ENCODE data around the gene RAB40A. TPM values are rescaled to one million over a fixed set of nuclear protein-coding genes. Genes with fewer than 3 reads are reported as not detected.

The RAB40A gene
- total and polyA plus RNA-seq, 10 donors: 0.12 to 1.6 (median 0.68) TPM; not detected in 1

DNA sequence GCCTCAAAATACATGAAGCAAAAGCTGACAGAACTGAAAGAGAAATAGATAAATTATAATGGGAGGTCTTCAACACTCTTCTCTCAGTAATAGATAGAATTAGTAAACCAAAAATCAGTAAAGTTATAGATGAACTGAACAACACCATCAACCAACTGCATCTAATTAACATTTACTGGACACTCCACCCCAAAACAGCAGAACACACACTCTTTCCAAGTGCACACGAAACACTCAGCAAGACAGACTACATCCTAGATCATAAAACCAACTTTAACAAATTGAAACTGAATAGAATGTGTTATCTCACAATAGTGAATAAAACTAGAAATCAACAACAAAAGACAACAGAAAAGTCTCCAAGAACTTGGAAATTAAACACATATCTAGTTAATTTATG, 41.0 kb upstream of the RAB40A start:
- DNase-seq: no peak
- 56 to 85% (median 69%) methylated on average over 1 of the region's 1 CpG for WGBS, 5 donors

DNA sequence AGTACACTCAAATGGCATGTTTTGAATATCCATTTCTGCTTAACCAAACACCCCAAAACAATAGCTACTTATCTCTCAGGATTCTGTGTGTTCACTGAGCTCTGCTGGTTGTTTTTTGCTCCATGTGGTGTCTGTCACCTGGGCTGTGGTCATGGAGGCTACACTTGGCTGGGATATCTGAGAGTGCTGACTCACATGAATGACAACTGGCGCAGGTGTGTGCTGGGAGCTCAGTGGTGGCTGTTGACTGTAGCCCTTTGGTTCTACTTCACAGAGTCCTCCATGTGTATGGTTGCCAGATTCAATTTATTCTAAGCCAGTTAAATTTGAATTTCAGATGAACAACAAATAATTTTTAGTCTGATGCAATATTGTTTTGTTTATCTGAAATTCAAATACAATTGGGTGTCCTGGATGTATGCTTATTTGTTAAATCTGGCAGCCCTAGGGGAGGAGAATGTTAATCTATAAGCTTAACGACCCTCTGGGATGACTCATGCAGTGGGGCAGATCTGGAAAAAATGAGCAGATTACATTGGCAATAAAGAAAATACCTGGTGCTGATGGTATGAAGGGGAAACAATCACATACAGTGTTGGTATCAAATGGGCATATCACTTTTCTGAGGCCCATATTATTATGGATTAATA, 37.8 kb upstream of the RAB40A start:
- DNase-seq: no peak
- H3K4me3 ChIP-seq: no peak overlapping the region
- no peak overlapping the region for H3K27ac ChIP-seq
- peaks cover 0 to 7% (median 0%) of the 10 kb centered on the region in 6 donors for H3K4me1 ChIP-seq
- WGBS, 5 donors: 46 to 77% (median 62%) methylated on average over 2 of the region's 2 CpGs
- no peaks in the 10 kb centered on the region for H3K36me3 ChIP-seq
- H3K9me3 ChIP-seq: no peaks in the 10 kb centered on the region
- H3K27me3 ChIP-seq (replicated peaks in 1 of 7): peaks cover 0 to 5% (median 0%) of the 10 kb centered on the region in 7 donors
- TF ChIP-seq POLR2A (IDR thresholded peaks at IDR 0.05) (no peak), POLR2AphosphoS5 (IDR thresholded peaks at IDR 0.05) (no peak)
- TF ChIP-seq, protein P1, sequence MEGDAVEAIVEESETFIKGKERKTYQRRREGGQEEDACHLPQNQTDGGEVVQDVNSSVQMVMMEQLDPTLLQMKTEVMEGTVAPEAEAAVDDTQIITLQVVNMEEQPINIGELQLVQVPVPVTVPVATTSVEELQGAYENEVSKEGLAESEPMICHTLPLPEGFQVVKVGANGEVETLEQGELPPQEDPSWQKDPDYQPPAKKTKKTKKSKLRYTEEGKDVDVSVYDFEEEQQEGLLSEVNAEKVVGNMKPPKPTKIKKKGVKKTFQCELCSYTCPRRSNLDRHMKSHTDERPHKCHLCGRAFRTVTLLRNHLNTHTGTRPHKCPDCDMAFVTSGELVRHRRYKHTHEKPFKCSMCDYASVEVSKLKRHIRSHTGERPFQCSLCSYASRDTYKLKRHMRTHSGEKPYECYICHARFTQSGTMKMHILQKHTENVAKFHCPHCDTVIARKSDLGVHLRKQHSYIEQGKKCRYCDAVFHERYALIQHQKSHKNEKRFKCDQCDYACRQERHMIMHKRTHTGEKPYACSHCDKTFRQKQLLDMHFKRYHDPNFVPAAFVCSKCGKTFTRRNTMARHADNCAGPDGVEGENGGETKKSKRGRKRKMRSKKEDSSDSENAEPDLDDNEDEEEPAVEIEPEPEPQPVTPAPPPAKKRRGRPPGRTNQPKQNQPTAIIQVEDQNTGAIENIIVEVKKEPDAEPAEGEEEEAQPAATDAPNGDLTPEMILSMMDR (IDR thresholded peaks at IDR 0.05 in 8 of 11, conservative IDR thresholded peaks at IDR 0.05 in 3 of 11): no peak
- intact Hi-C loops (cut with DNase I; ENCODE audit: low total_unique reads): no loop called here

More for the DNA sequence above, 41.0 kb upstream of the RAB40A start:
- no peak overlapping the region for H3K27ac ChIP-seq
- intact Hi-C loops (cut with DNase I; ENCODE audit: low total_unique reads): no loop called here
- no peaks in the 10 kb centered on the region for H3K27me3 ChIP-seq (replicated peaks in 1 of 7)
- TF ChIP-seq POLR2A (IDR thresholded peaks at IDR 0.05) (no peak), POLR2AphosphoS5 (IDR thresholded peaks at IDR 0.05) (no peak)
- TF ChIP-seq, protein P1 (IDR thresholded peaks at IDR 0.05 in 8 of 11, conservative IDR thresholded peaks at IDR 0.05 in 3 of 11): no peak
- no peaks in the 10 kb centered on the region for H3K9me3 ChIP-seq
- H3K4me3 ChIP-seq: no peak overlapping the region
- no peaks in the 10 kb centered on the region for H3K36me3 ChIP-seq
- H3K4me1 ChIP-seq: no peaks in the 10 kb centered on the region

DNA sequence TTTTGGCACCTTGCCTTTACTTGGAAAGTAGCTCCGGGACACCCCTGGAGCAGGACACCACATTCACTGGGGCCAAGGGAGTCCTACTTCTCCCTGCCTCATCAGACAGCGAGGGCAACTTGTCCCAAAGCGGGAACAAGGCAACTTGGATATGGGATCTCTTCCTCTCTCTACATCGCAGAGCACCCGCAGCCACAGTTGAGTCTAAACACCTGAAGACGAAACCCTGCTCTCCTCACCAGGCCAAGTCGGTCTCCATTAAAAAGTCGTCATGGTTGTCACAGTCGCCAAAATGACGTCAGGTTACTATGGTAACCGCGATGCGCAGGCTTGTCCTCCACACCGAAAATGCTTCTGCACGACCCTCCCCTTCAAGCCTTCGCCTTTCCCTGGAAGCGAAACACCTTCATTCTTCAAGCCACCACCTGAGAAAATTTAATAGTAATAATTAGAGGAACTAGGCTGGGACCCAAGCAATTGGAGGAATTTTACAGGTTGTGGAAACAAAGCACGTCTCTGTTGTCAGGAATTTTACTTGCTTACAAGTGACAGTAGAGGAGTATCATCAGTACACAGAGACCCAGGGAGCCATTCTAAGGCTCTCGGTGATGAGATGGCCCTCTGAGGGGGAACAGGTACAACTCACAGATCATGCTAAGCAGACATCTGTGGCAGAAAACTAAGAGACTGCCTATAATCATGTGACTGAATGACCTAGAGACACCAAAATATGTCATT, 35.6 kb upstream of the RAB40A start:
- 1 to 18% (median 3%) methylated on average over 13 to 19 of the region's 19 CpGs for WGBS, 5 donors
- no peak for TF ChIP-seq POLR2A (IDR thresholded peaks at IDR 0.05)
- no peak for TF ChIP-seq POLR2AphosphoS5 (IDR thresholded peaks at IDR 0.05)
- TF ChIP-seq, protein P1 (IDR thresholded peaks at IDR 0.05 in 8 of 11, conservative IDR thresholded peaks at IDR 0.05 in 3 of 11): no peak
- intact Hi-C loops (cut with DNase I; ENCODE audit: low total_unique reads): no loop called here
- Histone ChIP-seq H3K9me3 (no peaks in the 10 kb centered on the region), H3K27ac (no peak overlapping the region), H3K36me3 (no peaks in the 10 kb centered on the region), H3K4me1 (peaks cover 0 to 7% (median 0%) of the 10 kb centered on the region in 6 donors), H3K27me3 (replicated peaks in 1 of 7) (peaks cover 0 to 5% (median 0%) of the 10 kb centered on the region in 7 donors), H3K4me3 (peak overlapping the region; percentile 12 to 65 (median 29))
- DNase-seq: no peak

DNA sequence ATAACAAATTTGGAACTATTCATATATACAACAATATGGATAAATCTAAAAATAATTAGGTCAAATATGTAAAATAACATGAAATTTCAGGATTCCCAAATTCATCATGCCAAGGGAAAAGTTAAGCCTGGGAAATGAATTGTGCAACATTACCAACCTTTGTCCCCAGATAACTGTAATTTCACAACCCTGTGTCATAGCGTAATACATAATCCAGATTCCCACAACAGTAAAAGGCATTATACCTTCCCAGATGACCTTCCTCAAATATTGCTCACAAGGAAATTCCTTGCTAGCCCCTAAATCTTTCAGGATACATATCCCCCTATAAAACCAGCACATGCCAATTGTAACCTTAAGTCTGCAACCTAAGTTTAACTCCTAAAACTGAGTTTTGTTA, 32.9 kb upstream of the RAB40A start:
- H3K27ac ChIP-seq: no peak overlapping the region
- H3K36me3 ChIP-seq: no peaks in the 10 kb centered on the region
- intact Hi-C loops (cut with DNase I; ENCODE audit: low total_unique reads): no loop called here
- H3K9me3 ChIP-seq: peaks cover 0 to 3% (median 0%) of the 10 kb centered on the region in 8 donors
- no peak for DNase-seq
- TF ChIP-seq POLR2AphosphoS5 (IDR thresholded peaks at IDR 0.05): no peak
- TF ChIP-seq, protein P1 (IDR thresholded peaks at IDR 0.05 in 8 of 11, conservative IDR thresholded peaks at IDR 0.05 in 3 of 11): no peak
- TF ChIP-seq POLR2A (IDR thresholded peaks at IDR 0.05): no peak
- H3K4me3 ChIP-seq: no peak overlapping the region
- 83 to 100% (median 87%) methylated on average over 1 of the region's 1 CpG for WGBS, 5 donors
- peaks cover 0 to 7% (median 0%) of the 10 kb centered on the region in 6 donors for H3K4me1 ChIP-seq
- peaks cover 0 to 5% (median 0%) of the 10 kb centered on the region in 7 donors for H3K27me3 ChIP-seq (replicated peaks in 1 of 7)
